Measurements from ENCODE around the gene DHODH.
"Not testable (repeated sequence)": the region's sequence is repeated elsewhere in the genome, so short reads cannot be mapped to it uniquely, and the experiment has no call there.

The DHODH gene

GRCh38 chr16:71971571-71971970, 37.0 kb upstream of the DHODH start:
- Histone ChIP-seq H3K36me3 (ENCODE audit: insufficient read depth, insufficient read length, low read length) (no peaks in the 10 kb centered on the region), H3K9ac (ENCODE audit: insufficient read length, low read depth) (no peak overlapping the region), H3K4me3 (ENCODE audit: insufficient read length, low read depth) (no peak overlapping the region), H3K27me3 (ENCODE audit: insufficient read depth, insufficient read length) (no peaks in the 10 kb centered on the region), H3K9me3 (ENCODE audit: insufficient read depth, low read length) (no peaks in the 10 kb centered on the region), H3K4me1 (ENCODE audit: insufficient read depth, insufficient read length) (peaks cover 2% of the 10 kb centered on the region)
- no peak for DNase-seq (ENCODE audit: low read depth, low spot score)
- TF ChIP-seq YY1 (IDR thresholded peaks at IDR 0.05; ENCODE audit: insufficient read depth, insufficient read length) = no peak

GRCh38 chr16:71972356-71972755, 36.2 kb upstream of the DHODH start:
- no peaks in the 10 kb centered on the region for H3K27me3 ChIP-seq (ENCODE audit: insufficient read depth, insufficient read length)
- no peaks in the 10 kb centered on the region for H3K36me3 ChIP-seq (ENCODE audit: insufficient read depth, insufficient read length, low read length)
- no peak for DNase-seq (ENCODE audit: low read depth, low spot score)
- no peaks in the 10 kb centered on the region for H3K9me3 ChIP-seq (ENCODE audit: insufficient read depth, low read length)
- peaks cover 2% of the 10 kb centered on the region for H3K4me1 ChIP-seq (ENCODE audit: insufficient read depth, insufficient read length)
- H3K9ac ChIP-seq (ENCODE audit: insufficient read length, low read depth) = no peak overlapping the region
- no peak overlapping the region for H3K4me3 ChIP-seq (ENCODE audit: insufficient read length, low read depth)
- TF ChIP-seq ZNF274 (IDR thresholded peaks at IDR 0.05; ENCODE audit: low read depth, low read length) = no peak
- TF ChIP-seq YY1 (IDR thresholded peaks at IDR 0.05; ENCODE audit: insufficient read depth, insufficient read length) = no peak
- no peak for TF ChIP-seq SUZ12 (IDR thresholded peaks at IDR 0.05; ENCODE audit: extremely low read depth, insufficient read depth, insufficient read length)

- DNase-seq (ENCODE audit: low read depth, low spot score) = no peak
- no peaks in the 10 kb centered on the region for H3K9me3 ChIP-seq (ENCODE audit: insufficient read depth, low read length)
- H3K36me3 ChIP-seq (ENCODE audit: insufficient read depth, insufficient read length, low read length) = no peaks in the 10 kb centered on the region
- H3K27me3 ChIP-seq (ENCODE audit: insufficient read depth, insufficient read length) = no peaks in the 10 kb centered on the region
- no peak overlapping the region for H3K4me3 ChIP-seq (ENCODE audit: insufficient read length, low read depth)
- H3K9ac ChIP-seq (ENCODE audit: insufficient read length, low read depth) = no peak overlapping the region
- H3K4me1 ChIP-seq (ENCODE audit: insufficient read depth, insufficient read length) = peaks cover 2% of the 10 kb centered on the region
- TF ChIP-seq SUZ12 (IDR thresholded peaks at IDR 0.05; ENCODE audit: extremely low read depth, insufficient read depth, insufficient read length) (no peak), YY1 (IDR thresholded peaks at IDR 0.05; ENCODE audit: insufficient read depth, insufficient read length) (no peak), ZNF274 (IDR thresholded peaks at IDR 0.05; ENCODE audit: low read depth, low read length) (no peak)
These were observed 35.5 kb upstream of the DHODH start for GRCh38 chr16:71973001-71973400.

- Histone ChIP-seq H3K9ac (ENCODE audit: insufficient read length, low read depth) (no peak overlapping the region), H3K9me3 (ENCODE audit: insufficient read depth, low read length) (no peaks in the 10 kb centered on the region), H3K4me1 (ENCODE audit: insufficient read depth, insufficient read length) (peaks cover 2% of the 10 kb centered on the region), H3K27me3 (ENCODE audit: insufficient read depth, insufficient read length) (no peaks in the 10 kb centered on the region), H3K36me3 (ENCODE audit: insufficient read depth, insufficient read length, low read length) (no peaks in the 10 kb centered on the region), H3K4me3 (ENCODE audit: insufficient read length, low read depth) (no peak overlapping the region)
- TF ChIP-seq SUZ12 (IDR thresholded peaks at IDR 0.05; ENCODE audit: extremely low read depth, insufficient read depth, insufficient read length) (no peak), ZNF274 (IDR thresholded peaks at IDR 0.05; ENCODE audit: low read depth, low read length) (no peak), YY1 (IDR thresholded peaks at IDR 0.05; ENCODE audit: insufficient read depth, insufficient read length) (no peak)
- no peak for DNase-seq (ENCODE audit: low read depth, low spot score)
These were observed 34.3 kb upstream of the DHODH start for GRCh38 chr16:71974068-71974818.

GRCh38 chr16:71985262-71985974, 23.1 kb upstream of the DHODH start:
- Histone ChIP-seq H3K9ac (ENCODE audit: insufficient read length, low read depth) (no peak overlapping the region), H3K27me3 (ENCODE audit: insufficient read depth, insufficient read length) (no peaks in the 10 kb centered on the region), H3K4me1 (ENCODE audit: insufficient read depth, insufficient read length) (peaks cover 3% of the 10 kb centered on the region), H3K9me3 (ENCODE audit: insufficient read depth, low read length) (no peaks in the 10 kb centered on the region), H3K4me3 (ENCODE audit: insufficient read length, low read depth) (no peak overlapping the region), H3K36me3 (ENCODE audit: insufficient read depth, insufficient read length, low read length) (no peaks in the 10 kb centered on the region)
- TF ChIP-seq YY1 (IDR thresholded peaks at IDR 0.05; ENCODE audit: insufficient read depth, insufficient read length) (no peak), SUZ12 (IDR thresholded peaks at IDR 0.05; ENCODE audit: extremely low read depth, insufficient read depth, insufficient read length) (no peak), ZNF274 (IDR thresholded peaks at IDR 0.05; ENCODE audit: low read depth, low read length) (no peak)
- no peak for DNase-seq (ENCODE audit: low read depth, low spot score)

GRCh38 chr16:71986131-71986530, 22.4 kb upstream of the DHODH start:
- Histone ChIP-seq H3K4me1 (ENCODE audit: insufficient read depth, insufficient read length) (peaks cover 3% of the 10 kb centered on the region), H3K4me3 (ENCODE audit: insufficient read length, low read depth) (no peak overlapping the region), H3K9ac (ENCODE audit: insufficient read length, low read depth) (no peak overlapping the region), H3K27me3 (ENCODE audit: insufficient read depth, insufficient read length) (no peaks in the 10 kb centered on the region), H3K36me3 (ENCODE audit: insufficient read depth, insufficient read length, low read length) (no peaks in the 10 kb centered on the region), H3K9me3 (ENCODE audit: insufficient read depth, low read length) (no peaks in the 10 kb centered on the region)
- no peak for DNase-seq (ENCODE audit: low read depth, low spot score)
- TF ChIP-seq SUZ12 (IDR thresholded peaks at IDR 0.05; ENCODE audit: extremely low read depth, insufficient read depth, insufficient read length) = no peak
- TF ChIP-seq ZNF274 (IDR thresholded peaks at IDR 0.05; ENCODE audit: low read depth, low read length) = no peak
- TF ChIP-seq YY1 (IDR thresholded peaks at IDR 0.05; ENCODE audit: insufficient read depth, insufficient read length) = no peak

- no peaks in the 10 kb centered on the region for H3K27me3 ChIP-seq (ENCODE audit: insufficient read depth, insufficient read length)
- no peak overlapping the region for H3K9ac ChIP-seq (ENCODE audit: insufficient read length, low read depth)
- no peak overlapping the region for H3K4me3 ChIP-seq (ENCODE audit: insufficient read length, low read depth)
- no peak for DNase-seq (ENCODE audit: low read depth, low spot score)
- no peak for TF ChIP-seq SUZ12 (IDR thresholded peaks at IDR 0.05; ENCODE audit: extremely low read depth, insufficient read depth, insufficient read length)
- no peak for TF ChIP-seq ZNF274 (IDR thresholded peaks at IDR 0.05; ENCODE audit: low read depth, low read length)
- TF ChIP-seq YY1 (IDR thresholded peaks at IDR 0.05; ENCODE audit: insufficient read depth, insufficient read length) = no peak
- no peaks in the 10 kb centered on the region for H3K9me3 ChIP-seq (ENCODE audit: insufficient read depth, low read length)
- no peaks in the 10 kb centered on the region for H3K4me1 ChIP-seq (ENCODE audit: insufficient read depth, insufficient read length)
- no peaks in the 10 kb centered on the region for H3K36me3 ChIP-seq (ENCODE audit: insufficient read depth, insufficient read length, low read length)
These were observed 13.5 kb upstream of the DHODH start for GRCh38 chr16:71995038-71995437.

GRCh38 chr16:71997578-71997977, 11.0 kb upstream of the DHODH start:
- H3K9me3 ChIP-seq (ENCODE audit: insufficient read depth, low read length); DNase-seq (ENCODE audit: low read depth, low spot score); H3K4me1 ChIP-seq (ENCODE audit: insufficient read depth, insufficient read length): not testable (repeated sequence)

More at GRCh38 chr16:71997578-71997977, 11.0 kb upstream of the DHODH start:
- H3K36me3 ChIP-seq (ENCODE audit: insufficient read depth, insufficient read length, low read length); H3K9ac ChIP-seq (ENCODE audit: insufficient read length, low read depth); H3K4me3 ChIP-seq (ENCODE audit: insufficient read length, low read depth); H3K27me3 ChIP-seq (ENCODE audit: insufficient read depth, insufficient read length): not testable (repeated sequence)

Measured in NT2/D1 (cell line).